ENCODE measurements around the gene TSEN54.

- TF ChIP-seq CTCF (optimal IDR thresholded peaks at IDR 0.05 in 1 of 3, IDR thresholded peaks at IDR 0.05 in 1 of 3, conservative IDR thresholded peaks at IDR 0.05 in 1 of 3; ENCODE audit: extremely low read depth in 1 of 3, insufficient read depth in 2 of 3, low read length in 3 of 3) = no peak
- no peak for TF ChIP-seq EZH2 (IDR thresholded peaks at IDR 0.05; ENCODE audit: low read length)
These were observed 8.1 kb downstream of the TSEN54 start for GRCh38 chr17:75524269-75524969.

Measured in keratinocyte (primary cell).